ENCODE measurements around the gene SCAPER.

Gene SCAPER

DNA sequence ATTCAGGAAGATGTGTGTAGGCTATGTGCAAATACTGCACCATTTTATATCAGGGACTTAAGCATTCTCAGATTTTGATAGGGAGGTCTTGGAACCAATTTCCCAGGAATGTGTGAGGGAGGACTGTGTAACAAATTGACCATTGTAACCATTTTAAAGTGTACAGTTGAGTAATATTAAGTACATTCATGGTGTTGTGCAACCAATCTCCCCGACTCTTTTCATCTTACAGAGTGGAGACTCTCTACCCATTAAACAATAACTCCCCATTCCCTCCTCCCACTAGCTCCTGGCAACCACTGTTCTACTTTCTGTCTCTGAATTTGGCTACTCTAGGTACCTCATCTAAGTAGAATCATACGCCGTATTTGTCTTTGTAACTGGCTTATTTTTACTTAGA lies 31.5 kb upstream of the SCAPER start:
- no peaks in the 10 kb centered on the region for H3K36me3 ChIP-seq (ENCODE audit: control insufficient read depth, insufficient read depth, low read length)

DNA sequence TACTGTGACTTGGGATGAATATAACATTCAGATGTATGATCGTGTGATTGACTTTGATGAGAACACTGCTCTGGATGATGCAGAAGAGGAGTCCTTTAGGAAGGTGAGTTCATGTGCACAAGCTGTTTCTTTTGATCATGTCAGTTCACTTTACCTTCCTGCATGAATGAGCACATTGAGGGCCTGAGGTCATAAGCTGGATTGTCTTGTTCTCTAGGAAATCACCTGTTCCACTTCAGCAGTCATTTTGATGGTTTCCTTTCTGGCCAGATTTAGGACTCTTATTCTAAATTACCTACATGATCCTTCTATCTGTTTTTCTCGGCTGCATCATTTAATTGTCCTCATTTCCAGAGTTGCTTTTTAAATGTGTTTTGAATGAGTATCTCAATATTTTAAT lies 30.5 kb upstream of the SCAPER start:
- Histone ChIP-seq H3K36me3 (ENCODE audit: control insufficient read depth, insufficient read depth, low read length) (no peaks in the 10 kb centered on the region), H3K9ac (no peak overlapping the region)

More for the DNA sequence above, 31.5 kb upstream of the SCAPER start:
- H2AFZ ChIP-seq: no peak overlapping the region
- TF ChIP-seq, protein P1, sequence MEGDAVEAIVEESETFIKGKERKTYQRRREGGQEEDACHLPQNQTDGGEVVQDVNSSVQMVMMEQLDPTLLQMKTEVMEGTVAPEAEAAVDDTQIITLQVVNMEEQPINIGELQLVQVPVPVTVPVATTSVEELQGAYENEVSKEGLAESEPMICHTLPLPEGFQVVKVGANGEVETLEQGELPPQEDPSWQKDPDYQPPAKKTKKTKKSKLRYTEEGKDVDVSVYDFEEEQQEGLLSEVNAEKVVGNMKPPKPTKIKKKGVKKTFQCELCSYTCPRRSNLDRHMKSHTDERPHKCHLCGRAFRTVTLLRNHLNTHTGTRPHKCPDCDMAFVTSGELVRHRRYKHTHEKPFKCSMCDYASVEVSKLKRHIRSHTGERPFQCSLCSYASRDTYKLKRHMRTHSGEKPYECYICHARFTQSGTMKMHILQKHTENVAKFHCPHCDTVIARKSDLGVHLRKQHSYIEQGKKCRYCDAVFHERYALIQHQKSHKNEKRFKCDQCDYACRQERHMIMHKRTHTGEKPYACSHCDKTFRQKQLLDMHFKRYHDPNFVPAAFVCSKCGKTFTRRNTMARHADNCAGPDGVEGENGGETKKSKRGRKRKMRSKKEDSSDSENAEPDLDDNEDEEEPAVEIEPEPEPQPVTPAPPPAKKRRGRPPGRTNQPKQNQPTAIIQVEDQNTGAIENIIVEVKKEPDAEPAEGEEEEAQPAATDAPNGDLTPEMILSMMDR (IDR thresholded peaks at IDR 0.05): no peak
- no peak overlapping the region for H3K27ac ChIP-seq
- no peaks in the 10 kb centered on the region for H3K27me3 ChIP-seq (ENCODE audit: control insufficient read depth, insufficient read depth, low read length)
- H3K4me3 ChIP-seq (ENCODE audit: low read depth, low read length): no peak overlapping the region
- H3K9me3 ChIP-seq (ENCODE audit: control insufficient read depth, low read length): no peaks in the 10 kb centered on the region
- peaks cover 2% of the 10 kb centered on the region for H3K79me2 ChIP-seq
- no peaks in the 10 kb centered on the region for H3K4me1 ChIP-seq
- H3K9ac ChIP-seq: no peak overlapping the region
- H3K4me2 ChIP-seq (ENCODE audit: low read length): no peak overlapping the region

DNA sequence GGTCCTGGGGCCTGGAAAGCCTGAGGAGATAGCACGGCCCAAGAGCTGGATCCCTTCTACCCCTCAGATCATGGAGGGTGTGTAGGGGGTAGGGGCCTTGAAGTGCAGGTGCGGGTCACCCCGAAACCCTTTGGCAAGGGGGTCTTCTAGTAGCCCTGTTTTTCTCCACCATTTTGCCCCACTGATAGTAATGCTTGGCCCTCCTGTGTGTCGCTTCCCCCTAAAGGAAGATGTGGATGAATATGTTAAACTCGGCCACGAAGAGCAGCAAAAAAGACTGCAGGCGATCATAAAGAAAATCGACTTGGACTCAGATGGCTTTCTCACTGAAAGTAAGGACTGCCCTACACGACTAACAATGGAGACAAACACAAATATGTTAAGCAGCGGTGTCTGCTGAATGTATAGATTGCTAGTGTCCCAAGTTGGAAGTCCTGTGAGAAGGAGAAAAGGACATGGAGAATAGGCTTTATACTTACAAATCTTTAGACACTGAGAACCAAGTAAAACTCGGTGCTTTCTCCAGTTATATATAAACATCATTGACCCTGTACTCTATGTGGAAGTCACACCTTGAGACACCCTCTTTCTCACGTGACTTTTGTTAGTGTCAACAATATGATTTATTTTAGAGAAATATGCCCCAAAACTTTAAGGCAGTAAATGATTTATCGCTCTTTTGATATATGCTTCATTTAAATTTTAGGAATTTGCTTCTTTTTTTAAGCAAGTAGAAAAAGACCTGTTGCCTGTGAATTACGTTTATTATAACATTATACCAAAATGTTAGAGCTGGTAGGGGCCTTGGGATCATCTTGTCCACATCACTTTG lies 27.2 kb upstream of the SCAPER start:
- peaks cover 2% of the 10 kb centered on the region for H3K79me2 ChIP-seq
- no peaks in the 10 kb centered on the region for H3K36me3 ChIP-seq (ENCODE audit: control insufficient read depth, insufficient read depth, low read length)
- peak overlapping the region; percentile 69 for H2AFZ ChIP-seq
- H3K9me3 ChIP-seq (ENCODE audit: control insufficient read depth, low read length): no peaks in the 10 kb centered on the region
- H3K9ac ChIP-seq: peak overlapping the region; percentile 53
- peak overlapping the region; percentile 69 for H3K4me3 ChIP-seq (ENCODE audit: low read depth, low read length)
- peak overlapping the region; percentile 96 for H3K4me2 ChIP-seq (ENCODE audit: low read length)
- no peaks in the 10 kb centered on the region for H3K4me1 ChIP-seq
- TF ChIP-seq, protein P1 (IDR thresholded peaks at IDR 0.05): no peak
- H3K27ac ChIP-seq: no peak overlapping the region
- no peaks in the 10 kb centered on the region for H3K27me3 ChIP-seq (ENCODE audit: control insufficient read depth, insufficient read depth, low read length)

More for the DNA sequence above, 30.5 kb upstream of the SCAPER start:
- Histone ChIP-seq H3K9me3 (ENCODE audit: control insufficient read depth, low read length) (no peaks in the 10 kb centered on the region), H3K4me1 (no peaks in the 10 kb centered on the region), H3K27me3 (ENCODE audit: control insufficient read depth, insufficient read depth, low read length) (no peaks in the 10 kb centered on the region), H3K27ac (no peak overlapping the region), H3K4me2 (ENCODE audit: low read length) (no peak overlapping the region), H3K4me3 (ENCODE audit: low read depth, low read length) (no peak overlapping the region), H2AFZ (no peak overlapping the region), H3K79me2 (peaks cover 2% of the 10 kb centered on the region)
- TF ChIP-seq, protein P1 (IDR thresholded peaks at IDR 0.05): no peak

DNA sequence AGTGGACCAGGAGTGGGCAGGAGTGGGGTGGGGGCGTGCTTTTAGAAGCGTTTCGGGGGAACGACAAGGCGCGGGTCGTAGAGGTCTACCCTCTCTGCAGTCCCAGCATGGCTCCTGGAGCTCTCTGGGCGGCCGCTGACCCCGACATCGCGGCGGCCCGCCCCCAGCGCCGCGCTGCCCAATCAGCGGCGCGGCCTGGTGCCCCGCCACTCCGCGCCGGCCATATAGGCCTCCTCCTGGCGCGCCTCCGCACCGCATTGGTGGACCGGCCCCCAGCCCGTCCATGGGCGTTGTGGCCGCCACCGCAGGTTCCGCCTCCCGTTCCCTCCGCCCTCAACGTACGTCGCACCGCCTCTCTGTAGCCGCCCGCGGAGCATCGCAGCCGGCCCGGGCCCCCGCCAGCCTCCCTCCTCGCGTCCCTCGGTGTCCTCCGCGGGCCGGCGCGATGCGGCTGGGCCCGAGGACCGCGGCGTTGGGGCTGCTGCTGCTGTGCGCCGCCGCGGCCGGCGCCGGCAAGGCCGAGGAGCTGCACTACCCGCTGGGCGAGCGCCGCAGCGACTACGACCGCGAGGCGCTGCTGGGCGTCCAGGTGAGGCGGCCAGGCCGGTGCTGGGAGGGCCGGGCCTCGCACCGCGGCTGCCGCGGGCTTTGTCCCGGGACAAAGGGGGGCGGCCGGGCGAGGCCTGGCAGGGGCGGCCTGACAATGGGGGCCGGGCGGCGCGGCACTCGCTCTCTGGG lies 26.4 kb upstream of the SCAPER start, which contains the start of gene RCN2:
RCN2 (plus strand) TSS at position 353 of the 738 bp plus-strand sequence; CDS start at position 446, 93 bp downstream.
- no peaks in the 10 kb centered on the region for H3K4me1 ChIP-seq
- H3K9ac ChIP-seq: peak within 1 kb of the TSS; percentile 53
- H3K4me3 ChIP-seq (ENCODE audit: low read depth, low read length): peak within 1 kb of the TSS; percentile 74
- peak within 1 kb of the TSS; percentile 96 for H3K4me2 ChIP-seq (ENCODE audit: low read length)
- TF ChIP-seq, protein P1 (IDR thresholded peaks at IDR 0.05): no peak
- H3K9me3 ChIP-seq (ENCODE audit: control insufficient read depth, low read length): no peaks in the 10 kb centered on the region
- H2AFZ ChIP-seq: peak within 1 kb of the TSS; percentile 94
- H3K79me2 ChIP-seq: peaks cover 2% of the 10 kb centered on the region
- H3K36me3 ChIP-seq (ENCODE audit: control insufficient read depth, insufficient read depth, low read length): no peaks in the 10 kb centered on the region
- H3K27ac ChIP-seq: peak within 1 kb of the TSS; percentile 61
- H3K27me3 ChIP-seq (ENCODE audit: control insufficient read depth, insufficient read depth, low read length): no peaks in the 10 kb centered on the region
